Stimulated activated CD8-positive, alpha-beta memory T cell treated with anti-CD3 and anti-CD28 coated beads, Interleukin-12 subunit alpha, Interleukin-12 subunit beta, amount 100 ng/mL, for 1 hour (primary cell): ENCODE results near the gene IL31RA.

ENCODE experiments used
- DNase-seq: peaks from one replicate; pipeline ENCODE4 v3.0.0-alpha.2; 2020; ENCODE audit warnings: low read depth

The IL31RA gene

GRCh38 chr5:55860288-55860687, 9.1 kb downstream of the IL31RA start:
- DNase-seq, result no peak

- DNase-seq, result no peak
These were observed 9.6 kb downstream of the IL31RA start for GRCh38 chr5:55860709-55861108.

DNA sequence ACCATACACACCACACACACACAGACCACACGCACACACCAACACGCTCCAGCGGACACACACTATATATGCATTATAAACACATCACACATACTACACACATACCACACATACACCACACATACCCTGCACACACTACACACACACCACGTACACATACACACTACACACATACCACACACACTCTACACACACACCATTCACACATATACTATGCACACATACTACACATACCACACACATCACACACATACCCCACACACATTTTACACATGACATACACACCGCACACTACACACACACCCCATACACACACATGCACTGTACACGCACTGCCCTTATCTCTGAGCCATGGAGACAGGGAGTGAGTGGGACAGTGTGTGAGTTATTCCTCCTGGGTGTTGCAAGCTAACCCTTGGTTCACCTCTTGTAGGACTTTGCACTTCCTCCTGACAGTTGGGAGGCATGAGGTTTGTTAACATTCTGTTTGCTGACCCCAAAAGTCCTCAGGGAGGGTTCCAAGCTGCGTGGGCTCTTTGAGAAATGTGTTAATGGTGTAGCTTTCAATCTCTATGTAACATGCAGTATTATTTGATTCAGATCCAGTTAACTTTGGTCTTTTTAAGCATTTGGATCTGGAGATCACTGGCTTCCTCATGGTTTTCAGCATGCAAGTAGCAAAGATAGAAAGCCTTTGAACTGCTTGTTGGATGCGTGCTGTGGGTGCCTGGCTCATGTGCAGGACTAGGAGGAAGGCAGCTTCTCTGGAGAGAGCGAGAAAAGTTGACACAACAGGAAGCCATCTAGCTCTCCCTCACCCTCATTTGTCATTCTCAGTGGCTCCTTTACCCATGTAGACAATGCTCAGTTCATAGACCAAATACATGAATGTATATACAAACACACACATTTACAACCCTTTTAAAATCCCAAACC, 13.7 kb downstream of the IL31RA start:
- DNase-seq, result no peak

DNA sequence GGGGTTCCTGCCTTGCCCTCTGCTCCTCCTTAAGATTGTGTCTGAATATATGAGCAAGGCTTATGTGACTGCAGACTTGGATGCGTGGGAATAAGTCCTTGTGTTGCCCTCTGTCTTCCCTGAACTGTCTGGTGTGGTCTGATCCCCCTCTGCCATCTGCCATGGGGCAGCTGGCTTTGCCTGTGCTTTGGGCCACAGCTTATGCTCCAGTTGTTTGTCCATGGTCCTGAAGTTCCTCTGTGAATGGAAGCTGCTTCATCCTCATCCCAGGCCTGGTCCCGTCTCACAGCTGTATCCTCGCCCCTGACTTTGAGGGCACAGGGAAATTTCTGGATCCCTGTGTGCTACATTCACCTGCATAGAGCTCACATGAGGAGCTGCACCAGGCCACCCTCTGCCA, 14.7 kb downstream of the IL31RA start:
- DNase-seq, result no peak

GRCh38 chr5:55866485-55866884, 15.3 kb downstream of the IL31RA start:
- no peak for DNase-seq

DNA sequence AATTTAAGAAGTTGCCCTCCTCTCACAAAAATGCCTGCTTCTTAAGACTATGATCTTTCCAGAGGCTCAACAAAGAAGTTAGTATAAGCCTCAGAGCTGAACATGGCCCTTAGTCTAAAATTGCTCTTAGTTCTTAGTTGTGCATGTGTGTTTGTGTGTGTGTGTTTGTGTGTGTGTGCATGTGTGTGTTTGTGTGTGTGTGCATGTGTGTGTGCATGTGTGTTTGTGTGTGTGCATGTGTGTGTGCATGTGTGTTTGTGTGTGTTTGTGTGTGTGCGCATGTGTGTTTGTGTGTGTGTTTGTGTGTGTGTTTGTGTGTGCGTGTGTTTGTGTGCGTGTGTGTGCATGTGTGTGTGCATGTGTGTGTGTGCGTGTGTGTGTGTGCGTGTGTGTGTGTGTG, 15.8 kb downstream of the IL31RA start:
- no peak for DNase-seq

- no peak for DNase-seq
These were observed 17.7 kb downstream of the IL31RA start for GRCh38 chr5:55868846-55869245.

- DNase-seq, result no peak
These were observed 18.7 kb downstream of the IL31RA start for GRCh38 chr5:55869847-55870246.

DNA sequence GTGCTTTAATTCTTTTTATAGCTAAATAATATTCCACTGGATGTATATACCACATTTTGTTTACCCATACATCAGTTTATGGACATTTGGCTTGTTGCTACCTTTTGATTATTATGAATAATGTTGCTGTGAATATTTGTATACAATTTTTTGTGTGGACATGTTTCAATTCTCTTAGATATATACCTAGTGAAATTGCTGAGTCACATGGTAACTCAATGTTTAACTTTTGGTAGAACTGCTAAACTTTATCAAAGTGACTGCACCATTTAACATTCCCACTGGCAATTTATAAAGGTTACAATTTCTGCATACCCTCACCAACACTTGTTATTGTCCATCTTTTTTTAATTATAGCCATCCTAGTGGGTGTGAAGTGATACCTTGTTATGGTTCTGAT, 22.1 kb downstream of the IL31RA start:
- no peak for DNase-seq

GRCh38 chr5:55877655-55878054, 26.5 kb downstream of the IL31RA start:
- DNase-seq, result no peak

GRCh38 chr5:55880453-55880852, 29.3 kb downstream of the IL31RA start:
- no peak for DNase-seq

DNA sequence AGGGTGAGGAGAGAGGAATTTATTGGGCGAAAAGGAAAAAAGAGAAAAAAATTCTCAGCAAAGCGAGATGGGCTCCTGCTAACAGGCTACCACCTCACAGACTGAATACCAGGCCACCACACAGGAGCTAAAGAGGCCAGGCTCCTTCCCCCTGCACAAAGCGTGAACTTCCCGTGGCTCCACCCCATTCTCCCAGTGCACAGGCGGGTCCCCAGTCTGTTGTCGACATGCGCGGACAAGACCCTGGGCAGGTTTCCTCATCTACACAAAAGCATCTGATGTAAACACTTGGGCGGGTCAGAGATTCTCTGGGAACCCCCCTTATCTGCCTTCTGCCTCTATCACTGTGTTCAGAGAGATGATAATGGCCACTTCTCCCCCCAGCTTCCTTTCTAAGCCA, 34.2 kb downstream of the IL31RA start:
- DNase-seq, result no peak

- DNase-seq, result no peak
These were observed 37.0 kb downstream of the IL31RA start for GRCh38 chr5:55888205-55888604.

GRCh38 chr5:55892479-55892878, 41.3 kb downstream of the IL31RA start:
- no peak for DNase-seq

DNA sequence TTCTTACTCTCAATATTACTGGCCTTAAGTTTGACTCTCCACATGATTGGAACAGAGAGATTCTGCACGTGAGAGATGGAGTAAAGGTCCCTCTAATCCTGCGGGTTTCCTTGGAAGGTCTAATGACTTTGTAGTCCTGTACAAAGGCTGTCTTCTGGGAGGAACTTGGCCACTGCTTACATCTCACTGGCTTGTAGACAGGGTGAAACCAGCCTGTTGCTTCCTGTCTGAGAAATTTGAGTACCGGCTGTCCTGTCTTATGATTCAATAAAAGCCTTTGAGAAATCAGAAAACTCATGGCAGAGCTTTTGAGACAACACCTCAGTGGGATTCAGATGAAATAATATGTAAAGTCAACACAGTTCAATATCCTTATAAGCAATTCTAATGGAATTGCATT, 43.0 kb downstream of the IL31RA start:
- DNase-seq, result no peak

DNA sequence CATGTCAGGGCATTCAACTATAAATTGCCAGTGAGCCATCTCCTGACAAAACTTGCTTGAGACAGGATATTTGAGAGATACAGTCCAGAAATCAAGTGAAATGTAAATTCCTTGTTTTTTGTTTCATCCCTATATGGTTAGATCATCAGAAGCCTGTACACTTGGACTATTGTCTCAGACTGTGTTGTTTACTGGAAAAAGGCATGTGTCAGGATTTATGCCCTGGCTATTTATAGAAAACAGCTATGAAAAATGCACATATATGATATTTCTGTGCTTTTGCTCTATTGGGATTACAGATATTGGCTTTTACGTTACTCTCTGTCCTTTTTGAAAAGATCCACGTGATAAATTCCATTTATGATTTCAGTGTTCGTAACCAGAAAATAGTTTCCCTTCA, 44.2 kb downstream of the IL31RA start:
- DNase-seq, result no peak

DNA sequence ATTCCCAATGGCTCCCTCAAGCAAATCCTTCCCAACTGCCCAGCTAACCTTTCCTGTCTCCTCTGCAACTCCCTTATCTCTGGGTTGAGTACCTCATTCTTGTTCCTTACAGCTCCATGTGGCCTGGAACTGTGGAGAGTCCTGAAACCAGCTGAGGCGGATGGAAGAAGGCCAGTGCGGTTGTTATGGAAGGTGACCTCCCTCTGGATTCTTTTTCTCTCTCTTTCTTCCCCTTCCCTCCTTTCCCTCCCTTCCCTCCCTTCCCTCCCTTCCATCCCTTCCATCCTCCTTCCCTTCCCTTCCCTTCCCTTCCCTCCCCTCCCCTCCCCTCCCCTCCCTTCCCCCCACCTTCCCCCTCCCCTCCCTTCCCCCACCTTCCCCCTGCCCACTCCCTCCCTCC, 45.1 kb downstream of the IL31RA start:
- no peak for DNase-seq

DNA sequence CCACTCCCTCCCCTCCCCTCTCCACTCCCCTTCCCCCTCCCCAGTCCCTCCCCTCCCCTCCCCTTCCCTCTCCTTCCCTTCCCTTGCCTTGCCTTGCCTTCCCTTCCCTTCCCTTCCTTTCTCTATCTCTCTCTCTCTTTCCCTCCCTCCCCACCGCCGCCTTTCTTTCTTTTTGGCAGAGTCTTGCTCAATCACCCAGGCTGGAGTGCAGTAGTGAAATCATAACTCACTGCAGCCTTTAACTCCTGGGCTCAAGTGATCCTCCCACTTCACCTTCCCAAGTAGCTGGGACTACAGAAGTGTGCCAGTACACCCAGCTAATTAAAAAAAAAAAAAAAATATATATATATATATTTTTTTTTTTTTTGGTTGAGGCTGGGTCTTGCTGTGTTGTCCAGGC, 45.5 kb downstream of the IL31RA start:
- no peak for DNase-seq

GRCh38 chr5:55897206-55897894, 46.2 kb downstream of the IL31RA start:
- no peak for DNase-seq

DNA sequence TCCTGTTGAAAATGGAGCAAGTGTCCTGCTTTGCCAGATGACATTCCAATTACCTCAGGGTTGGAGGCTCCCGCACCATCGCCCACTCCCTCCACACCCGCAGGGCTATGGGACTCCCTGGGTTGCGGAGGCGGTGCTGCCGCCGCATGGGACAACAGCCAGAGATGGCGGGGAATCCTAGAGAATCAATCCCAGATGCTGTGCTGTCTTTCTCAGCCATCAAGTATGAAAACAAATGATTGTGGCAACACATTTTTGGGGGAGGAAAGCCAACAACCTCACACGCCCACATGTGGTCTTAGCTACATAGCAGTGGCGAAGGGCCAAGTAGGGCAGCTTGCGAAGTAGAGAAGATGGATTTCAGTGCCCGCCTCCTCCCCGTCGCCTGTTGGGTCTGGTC, 46.7 kb downstream of the IL31RA start:
- no peak for DNase-seq

DNA sequence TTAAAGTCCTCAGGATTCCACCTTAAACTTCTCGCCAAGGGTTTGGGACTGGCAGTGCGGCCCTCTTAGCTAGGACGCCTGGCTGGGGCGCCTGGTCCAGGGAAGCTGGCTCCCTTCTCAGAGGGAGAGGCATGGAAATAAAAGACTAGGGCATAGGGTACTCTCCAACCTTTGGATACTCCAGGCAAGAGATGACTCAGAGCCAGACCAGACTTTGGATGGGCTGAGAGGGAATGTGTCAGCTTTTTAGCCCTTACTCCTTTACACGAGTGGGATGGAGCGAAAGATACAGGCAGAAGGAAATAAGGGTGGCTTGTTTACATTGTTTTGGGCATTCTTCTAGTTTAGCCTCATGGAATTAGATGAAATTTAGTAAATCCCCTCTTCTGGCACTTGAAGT, 48.2 kb downstream of the IL31RA start:
- DNase-seq, result no peak

GRCh38 chr5:55900068-55900467, 48.9 kb downstream of the IL31RA start:
- DNase-seq, result no peak

DNA sequence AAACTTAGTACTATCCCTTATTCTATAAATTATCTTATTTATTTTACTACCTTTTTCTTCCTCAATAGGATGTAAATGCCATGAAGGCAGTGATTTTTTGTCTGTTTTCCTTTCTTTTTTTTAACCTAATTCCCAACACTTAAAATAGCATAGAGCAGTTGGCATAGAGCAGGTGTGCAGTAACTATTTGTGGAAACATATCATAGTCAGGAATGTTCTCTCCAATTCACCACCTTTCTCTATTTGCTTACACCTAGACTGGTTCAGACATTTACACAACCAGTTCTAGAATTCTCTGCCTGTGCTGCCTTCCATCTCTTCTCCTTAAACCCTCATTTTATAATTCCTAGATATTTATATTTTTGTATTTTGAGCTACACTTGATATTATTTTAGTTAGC, 49.6 kb downstream of the IL31RA start:
- no peak for DNase-seq

GRCh38 chr5:55902696-55903095, 51.5 kb downstream of the IL31RA start:
- no peak for DNase-seq
